Amniotic stem cell (primary cell): Measurements from ENCODE around the gene CYP3A7.
"Not testable (repeated sequence)": the region's sequence is repeated elsewhere in the genome, so short reads cannot be mapped to it uniquely, and the experiment has no call there.

ENCODE experiments used
- DNase-seq: peaks from one replicate; lab custom pipeline; 2025; lab: John Stamatoyannopoulos, UW

Gene CYP3A7

DNA sequence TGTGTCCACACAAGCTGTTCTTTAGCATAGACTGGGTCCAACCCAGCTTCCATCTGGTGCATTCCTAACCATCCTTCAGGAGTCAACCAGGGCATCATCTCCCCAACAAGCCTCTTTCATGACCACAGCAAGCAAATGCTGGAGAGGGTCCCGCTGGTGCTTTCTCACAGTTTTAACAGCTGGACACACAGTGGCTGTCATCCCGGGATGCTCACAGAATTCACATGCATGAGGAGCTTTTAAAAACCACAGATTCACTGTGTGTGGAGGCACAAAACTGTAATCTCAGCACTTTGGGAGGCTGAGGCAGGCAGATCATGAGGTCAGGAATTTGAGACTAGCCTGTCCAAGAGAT is 6.4 kb upstream of the CYP3A7 start:
- DNase-seq, result no peak

DNA sequence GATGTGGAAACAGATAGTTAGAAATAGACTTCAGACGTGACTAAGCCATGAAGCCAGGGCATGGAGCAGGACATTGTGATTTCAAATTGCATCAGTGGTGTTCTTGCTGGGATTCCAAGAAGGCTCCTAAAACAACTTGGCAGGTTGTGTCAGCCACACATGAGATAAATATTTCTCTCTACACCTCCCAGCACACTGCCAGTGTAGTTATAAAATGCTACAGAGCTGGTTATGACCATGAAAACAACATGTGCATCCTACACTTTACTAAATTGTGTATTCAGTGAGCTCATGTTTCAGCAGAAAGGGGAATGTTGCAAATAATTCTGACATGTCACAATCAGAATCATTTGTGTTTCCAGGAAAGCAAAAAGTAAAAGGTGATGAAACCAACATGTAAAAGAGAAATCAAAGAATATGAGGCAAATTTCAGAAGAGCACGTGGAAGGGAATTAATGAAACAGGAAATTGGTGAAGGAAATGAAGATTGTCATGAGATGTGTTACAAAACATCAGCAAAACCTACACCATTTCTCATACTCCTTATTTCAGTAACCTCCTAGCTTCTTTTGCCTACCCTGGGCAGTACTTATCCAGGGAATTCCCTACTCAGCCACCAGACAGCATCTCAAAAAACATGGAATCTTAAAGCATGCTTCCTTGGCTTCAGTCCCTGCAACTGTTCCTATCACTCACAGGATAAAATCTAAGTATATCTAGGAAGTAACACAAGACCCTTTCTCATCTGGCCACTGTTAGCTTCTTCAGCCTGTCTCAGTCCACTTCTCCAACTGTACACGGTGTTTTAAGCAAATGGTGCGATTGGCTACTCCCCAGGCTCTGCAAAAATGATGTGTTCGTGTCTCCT is 5.8 kb upstream of the CYP3A7 start:
- no peak for DNase-seq

DNA sequence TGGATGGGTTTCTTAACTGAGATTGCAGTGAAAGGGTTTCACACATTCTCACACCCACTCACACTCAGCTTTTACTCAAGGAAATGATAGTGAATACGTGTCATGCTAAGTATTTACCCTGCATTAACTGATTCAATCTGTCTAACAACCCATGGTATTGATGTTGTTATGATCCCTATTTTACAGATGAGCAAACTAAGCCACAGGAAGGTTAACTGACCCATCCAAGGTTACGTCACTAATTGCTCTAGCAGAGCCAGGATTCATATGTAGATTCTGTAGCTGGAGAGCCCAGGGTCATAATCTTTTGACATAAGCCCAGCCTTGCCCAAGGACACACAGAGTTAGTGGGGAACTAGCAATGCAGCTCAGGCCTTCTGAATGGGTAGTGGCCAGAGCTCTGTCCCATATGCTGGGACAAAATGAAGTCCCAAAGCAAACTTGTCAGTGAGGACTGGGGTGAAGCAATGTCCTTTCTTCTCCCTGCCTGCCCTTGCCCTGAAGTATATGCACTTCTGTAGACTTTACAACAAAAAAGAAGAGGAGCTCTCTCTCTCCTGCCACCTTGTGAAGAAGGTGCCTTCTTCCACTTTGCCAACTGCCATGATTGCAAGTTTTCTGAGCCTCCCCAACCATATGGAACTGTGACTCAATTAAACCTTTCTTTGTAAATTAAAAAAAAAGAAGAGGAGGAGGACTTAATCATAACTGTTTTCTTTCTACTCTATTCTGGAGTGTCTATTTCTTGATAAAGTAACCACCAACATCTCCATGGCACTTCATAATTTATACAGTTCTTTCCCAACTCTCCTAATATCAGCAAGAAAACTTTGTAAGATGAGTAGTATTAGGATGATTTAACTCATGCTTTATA is 4.9 kb upstream of the CYP3A7 start:
- DNase-seq, result no peak

DNA sequence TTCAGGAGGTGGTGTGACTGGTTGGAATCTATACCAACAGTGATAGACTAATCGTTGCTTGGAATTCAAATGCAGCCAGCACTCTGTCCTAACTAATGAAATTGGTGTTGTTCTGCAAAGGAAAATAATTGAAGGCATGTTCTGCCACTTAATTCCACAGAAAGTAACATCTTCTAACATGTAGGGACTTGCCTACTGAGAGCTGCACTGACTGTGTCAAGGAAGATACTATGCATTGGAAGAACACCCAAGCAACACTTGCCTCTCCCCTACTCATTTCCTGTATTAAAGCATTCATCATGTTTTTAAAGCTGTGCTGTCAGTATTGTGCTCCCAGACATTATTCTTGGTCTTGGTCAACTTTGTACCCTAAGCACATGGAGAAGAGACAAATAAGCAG is 2.7 kb upstream of the CYP3A7 start:
- DNase-seq, result no peak

DNA sequence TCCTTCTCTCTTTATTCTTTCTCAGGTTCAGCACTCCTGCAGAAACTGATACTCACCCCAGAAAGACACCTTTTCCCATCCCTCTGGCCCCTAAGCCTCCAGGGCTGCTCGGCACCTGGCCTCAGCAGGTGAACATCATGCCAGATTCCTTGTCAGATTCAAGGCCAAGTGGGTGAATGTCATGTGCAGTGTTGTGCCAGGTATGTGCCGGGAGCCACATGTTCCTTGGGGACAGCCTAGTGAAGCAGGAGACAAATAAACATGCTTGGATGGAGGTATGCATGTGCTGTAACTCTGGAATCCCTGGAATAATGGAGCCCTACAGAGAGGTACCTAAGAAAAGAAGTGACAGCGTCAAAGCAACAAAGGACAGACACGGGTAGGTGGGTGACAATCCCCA is 1.7 kb upstream of the CYP3A7 start:
- DNase-seq, result not testable (repeated sequence)

DNA sequence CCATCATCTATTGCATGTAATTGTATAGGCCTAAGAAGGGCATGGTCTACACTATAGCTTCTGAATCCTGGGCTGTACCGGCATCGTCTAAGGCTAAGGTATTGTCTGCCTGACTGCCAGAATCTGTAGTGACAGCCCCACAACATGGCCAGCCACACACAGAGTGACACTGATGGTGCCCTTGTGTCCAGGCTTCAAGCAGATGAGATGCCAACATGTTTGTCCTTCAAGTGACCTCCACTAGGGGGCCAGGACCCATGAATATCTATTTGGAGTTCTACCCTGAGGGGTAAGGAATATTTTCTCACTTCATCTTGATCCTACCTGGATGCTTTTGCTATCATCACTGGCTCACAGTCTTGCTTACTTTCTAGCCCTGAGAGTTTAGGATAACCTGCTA is 1.5 kb downstream of the CYP3A7 start:
- DNase-seq, result no peak

DNA sequence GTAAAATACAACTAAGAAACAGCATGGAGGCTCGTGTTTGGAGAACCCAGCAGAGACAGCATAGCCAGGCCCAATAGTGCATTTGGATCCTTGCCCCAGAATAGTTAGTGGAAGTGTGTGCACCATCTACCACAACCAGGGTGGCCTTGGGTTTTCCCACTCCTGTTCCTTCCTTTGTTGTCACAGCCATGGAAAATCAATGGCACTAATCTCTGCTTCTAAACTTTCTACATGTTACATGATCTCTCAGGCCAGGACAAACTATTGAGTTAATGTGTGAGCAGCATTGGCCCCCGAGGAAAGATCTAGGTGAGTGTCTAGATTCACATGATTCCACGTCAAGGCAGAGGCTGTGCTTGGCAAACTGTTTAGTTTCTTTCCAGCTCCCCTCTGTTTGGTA is 2.0 kb downstream of the CYP3A7 start:
- no peak for DNase-seq

DNA sequence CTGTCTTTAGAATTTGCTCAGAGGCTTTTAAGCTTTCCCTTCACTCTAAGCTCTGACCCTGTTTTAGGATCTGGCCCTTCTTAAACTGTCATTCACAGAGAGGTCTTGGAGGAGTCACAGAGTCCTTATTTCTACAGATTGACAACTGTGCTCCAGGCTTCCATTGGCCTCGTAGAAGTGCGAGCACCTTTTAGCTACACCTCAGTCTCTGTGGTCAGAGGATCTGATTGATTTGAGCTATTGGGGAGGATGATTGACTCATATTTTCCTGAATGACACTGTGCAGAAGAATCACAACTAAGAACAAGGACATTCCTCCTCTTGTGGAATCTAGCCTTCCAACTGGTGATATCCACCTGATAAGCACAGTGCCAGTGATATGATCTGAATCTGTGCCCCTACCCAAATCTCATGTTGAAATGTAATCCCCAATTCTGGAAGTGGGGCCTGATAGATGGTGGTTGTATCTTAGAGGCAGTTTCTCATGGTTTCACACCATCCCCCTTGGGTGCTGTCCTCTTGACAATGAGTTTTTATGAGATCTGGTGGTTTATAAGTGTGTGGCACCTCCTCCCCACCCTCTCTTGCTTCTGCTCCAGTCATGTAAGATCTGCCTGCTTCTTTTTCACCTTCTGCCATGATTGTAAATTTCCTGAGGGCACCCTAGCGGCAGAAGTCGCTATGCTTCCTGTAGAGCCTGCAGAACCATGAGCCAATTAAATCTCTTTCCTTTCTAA is 3.2 kb downstream of the CYP3A7 start:
- DNase-seq, result no peak

DNA sequence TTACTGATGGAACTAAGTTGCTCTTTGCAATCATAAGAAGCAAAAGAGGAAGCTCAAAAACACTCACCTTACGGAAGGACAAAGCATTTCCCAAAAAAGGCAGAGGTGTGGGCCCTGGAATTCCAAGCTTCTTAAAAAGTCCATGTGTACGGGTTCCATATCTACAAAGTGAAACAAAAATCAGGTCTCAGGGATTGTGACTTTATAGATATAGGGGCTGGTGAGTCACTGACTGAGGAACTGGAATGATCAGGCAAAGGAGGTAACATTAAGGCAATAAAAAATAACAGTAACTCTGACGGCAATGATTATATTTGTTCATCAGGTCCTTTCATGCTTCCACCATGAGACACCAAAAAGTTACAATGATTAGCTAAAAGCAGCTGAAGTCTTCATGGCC is 4.0 kb downstream of the CYP3A7 start:
- no peak for DNase-seq

DNA sequence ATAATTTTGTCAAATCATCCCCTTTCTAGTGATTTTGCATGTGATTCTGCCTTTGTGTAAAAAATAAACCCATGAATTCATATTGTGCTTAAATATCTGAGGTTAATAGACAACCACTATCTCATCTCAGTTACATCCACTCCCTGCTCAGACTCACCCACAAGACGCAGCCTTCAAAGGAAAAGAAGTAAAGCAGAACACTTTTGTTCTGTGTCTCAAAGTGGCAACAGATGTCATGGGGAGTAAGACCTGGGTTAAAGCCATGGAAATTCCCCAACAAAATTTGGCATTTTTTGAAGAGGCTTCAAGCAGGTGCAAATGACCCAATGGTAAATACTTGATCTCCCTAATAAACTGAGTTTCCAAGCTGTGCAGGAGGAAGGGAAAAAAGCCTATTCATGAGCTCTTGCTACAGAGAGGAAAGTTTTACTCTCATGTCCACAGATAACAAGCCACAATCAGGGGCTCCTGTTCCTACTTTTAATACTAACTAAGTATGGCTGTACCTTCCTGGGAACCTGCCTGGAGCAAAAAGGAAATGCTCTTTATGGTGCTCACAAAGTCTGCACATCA is 4.7 kb downstream of the CYP3A7 start:
- no peak for DNase-seq

DNA sequence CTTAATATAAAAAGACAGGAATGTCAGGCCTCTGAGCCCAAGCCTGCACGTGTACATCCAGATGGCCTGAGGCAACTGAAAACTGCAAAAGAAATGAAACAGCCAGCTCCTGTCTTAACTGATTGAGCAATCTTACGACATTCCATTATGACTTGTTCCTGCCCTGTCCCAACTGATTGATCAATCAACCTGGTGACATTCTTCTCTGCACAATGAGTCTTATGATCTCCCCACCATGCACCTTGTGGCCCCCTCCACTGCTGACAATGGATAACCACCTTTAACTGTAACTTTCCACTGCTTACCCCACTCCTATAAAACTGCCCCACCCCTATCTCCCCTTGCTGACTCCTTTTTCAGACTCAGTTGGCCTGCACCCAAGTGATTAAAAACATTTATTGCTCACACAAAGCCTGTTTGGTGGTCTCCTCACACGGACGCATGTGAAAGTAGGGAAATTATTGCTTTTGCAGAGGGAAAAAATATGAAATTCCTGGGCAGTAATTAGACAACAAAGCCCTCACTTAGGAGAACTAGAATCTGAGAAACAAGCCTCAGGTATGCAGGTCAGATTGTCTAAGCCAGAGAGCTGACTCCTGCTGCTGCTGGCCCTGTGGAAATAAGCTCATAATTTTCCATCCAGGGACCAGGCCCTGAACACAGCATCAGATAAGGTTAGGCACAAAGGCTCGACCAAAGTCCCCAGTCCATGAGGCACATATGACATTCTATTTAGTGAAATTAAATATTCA is 5.3 kb downstream of the CYP3A7 start:
- DNase-seq, result no peak

DNA sequence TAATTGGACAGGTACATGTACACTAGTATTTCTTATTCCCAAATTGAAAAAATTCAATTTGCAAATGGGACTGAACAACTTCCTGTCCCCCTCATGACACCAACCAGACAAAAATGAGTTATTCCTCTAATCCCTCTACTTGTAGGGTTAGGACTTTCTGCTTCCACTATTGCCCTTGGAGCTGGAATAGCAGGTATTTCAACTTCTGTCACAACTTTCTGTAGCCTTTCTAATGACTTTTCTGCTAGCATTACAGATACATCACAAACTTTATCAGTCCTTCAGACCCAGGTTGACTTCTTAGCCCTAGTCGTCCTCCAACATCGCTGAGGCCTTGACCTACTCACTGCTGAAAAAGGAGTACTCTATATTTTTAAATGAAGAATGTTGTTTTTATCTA is 6.4 kb downstream of the CYP3A7 start:
- no peak for DNase-seq

DNA sequence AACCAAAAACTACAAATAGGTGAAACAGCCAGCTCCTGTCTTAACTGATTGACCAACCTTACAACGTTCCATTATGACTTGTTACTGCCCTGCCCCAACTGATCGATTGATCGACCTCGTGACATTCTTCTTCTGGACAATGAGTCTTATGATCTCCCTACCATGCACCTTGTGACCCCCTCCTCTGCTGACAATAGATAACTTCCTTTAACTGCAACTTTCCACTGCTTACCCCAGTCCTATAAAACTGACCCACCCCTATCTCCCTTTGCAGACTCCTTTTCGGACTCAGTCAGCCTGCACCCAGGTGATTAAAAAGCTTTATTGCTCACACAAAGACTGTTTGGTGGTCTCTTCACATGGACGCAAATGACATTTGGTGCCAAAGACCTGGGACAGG is 11.8 kb downstream of the CYP3A7 start:
- DNase-seq, result not testable (repeated sequence)

DNA sequence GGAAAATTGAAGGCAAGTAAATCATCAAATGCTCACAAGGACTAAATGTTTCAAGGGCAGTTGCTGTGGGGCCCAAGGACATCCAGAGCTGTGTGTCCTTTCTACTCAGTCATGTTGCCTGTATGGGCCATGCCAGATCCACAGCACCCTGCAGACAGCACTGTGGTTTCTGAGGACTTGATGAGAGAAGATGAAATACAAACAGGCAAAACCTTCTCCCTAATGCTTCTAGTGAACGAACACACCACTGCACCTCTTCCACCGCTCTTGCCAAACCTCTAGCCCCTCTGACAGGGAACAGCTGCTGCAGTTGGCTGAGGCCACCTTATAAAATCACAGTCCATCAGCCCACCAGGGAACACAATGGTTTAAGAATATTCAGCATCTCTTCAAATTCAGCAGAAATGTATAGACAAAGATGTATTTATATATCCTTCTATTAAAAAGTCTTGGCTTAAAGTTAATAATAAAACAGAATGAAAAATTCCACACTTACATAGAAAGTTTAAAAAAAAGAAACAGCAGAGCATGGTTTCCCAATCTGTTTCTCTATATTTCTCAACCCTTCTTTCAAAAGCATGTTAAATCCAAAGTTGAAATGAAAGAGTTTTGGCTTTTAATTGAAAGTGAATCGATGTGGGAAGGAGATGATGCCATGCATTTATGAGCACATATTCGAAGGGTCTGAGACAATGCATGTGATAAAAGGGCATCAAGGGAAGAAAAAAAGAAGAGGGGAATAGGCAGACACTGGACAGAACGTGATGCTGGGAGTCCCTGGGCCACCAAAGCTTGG is 14.0 kb downstream of the CYP3A7 start:
- DNase-seq, result no peak

DNA sequence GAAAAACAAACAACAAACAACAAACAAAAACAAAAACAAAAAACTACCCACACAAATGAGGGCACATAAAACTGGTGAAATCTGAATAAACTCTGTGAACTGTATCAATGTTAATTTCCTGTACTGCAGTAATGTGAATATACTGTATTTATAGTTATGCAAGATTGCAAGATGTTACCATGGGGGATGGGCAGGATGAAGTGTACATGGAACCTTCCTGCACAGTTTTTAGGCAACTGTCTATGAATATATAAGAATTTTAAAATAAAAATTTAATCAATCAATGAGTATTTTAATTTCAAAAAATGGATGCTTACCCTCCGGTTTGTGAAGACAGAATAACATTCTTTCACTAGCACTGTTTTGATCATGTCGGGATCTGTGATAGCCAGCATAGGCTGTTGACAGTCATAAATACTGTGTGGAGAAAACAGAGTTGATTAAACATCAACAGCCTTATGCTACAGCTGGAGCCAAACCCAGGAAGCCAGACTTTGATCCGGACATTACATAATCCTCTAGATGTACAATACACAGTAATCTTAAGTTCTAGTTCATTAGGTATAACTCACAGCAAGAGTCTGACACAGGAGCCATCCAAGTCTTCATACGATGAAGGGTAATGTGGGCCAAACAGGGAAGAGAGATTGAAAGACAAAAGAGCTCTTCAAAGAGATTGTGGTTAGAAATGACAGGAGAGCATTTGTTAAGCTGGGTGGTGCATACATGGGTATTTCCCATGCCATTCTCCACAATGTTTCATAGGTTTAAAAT is 14.8 kb downstream of the CYP3A7 start:
- DNase-seq, result no peak

DNA sequence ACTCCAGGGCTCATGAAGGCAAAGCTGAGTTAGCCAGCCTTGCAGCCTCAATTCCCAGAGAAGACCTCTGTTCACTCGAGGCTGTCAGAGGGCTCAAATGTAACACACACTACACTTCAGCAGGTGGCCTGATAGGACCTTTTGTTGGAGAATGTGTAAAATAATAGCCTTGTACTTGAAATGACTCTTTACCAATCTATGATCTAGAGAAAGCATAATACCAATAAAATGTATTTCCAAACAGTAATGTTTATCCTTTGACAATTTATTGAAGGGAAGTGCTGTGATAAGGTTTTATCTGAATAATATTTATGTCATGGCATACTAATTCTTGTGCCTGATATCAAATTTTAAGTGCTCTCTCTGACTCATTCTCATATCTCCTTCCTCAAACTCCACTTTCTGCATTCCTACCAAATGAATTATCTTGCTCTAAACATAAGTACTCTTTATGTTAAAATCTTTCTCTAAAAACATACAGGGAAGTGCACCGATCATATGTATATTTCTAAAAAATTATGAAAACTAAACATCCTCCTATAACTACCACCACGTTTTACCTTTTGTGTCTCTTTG is 20.9 kb downstream of the CYP3A7 start:
- no peak for DNase-seq

DNA sequence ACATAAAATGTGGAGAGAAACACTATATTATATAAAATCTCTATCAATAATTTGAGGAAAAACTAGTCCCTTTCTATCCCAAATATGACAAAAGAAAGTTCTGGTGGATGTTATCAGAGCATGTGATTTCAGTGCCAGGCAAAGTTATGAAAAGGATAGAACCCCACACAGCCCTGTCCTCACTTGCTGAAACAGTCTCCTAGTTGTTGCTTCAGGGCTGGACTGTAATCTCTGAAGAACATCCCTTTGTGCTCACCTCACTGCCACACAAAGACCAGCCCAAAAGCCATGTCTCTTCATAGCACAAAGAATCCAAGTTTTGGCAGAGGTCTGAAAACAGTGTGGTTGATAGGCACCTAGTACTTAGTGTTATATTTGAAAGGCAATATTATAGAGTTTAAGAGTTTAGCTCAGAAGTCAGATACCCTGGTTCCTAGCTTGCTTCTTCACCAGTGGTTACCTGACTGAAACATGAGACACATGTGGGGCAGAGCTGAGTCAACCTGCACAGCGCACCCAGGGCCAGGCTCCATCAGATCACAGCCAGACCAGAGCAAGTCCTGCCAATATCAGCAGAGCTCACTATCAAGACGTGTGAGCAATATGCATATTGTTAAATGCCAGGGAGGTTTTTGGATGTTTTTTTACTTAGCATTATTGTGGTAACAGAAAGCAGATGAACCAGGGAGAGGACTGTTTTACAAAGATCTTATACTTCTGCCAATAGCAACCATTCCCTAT is 25.0 kb downstream of the CYP3A7 start:
- DNase-seq, result no peak

DNA sequence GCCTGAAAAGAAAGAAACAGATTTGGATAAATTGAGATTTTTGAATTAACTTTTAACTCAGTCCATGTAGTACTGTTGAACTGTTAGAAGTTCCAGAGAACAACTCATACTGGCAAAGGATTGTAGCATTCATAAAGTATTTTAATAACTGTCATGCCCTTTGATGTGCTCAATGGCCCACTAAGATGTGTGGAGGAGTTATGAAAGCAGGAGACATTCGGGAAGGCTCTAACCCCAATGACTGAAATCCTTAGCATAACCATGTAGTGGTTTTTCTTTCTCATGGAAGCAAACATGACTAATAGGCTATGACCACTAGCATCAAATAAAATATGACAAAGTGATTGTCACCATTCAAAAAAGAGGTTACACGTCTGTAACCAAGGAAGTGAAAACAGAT is 25.7 kb downstream of the CYP3A7 start:
- no peak for DNase-seq

DNA sequence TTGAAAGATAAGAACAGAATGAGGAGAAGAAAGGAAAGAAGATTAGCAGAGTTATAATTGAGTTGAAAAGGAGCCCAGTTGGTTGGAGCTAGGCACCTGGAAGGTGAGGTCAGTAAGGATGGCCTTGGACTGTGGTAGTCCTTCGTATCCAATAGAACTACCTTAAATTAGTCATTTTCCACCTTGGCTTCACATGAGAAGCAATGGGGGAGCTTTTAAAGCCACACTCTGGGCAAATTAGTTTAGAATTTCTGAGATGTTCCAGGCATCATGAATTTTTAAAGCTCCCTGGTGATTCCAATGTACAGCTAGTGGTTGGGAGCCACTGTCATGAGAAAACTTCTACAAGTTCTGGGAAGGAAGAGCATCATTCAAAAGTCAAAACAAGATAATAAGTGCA is 27.9 kb downstream of the CYP3A7 start:
- no peak for DNase-seq
